Activated CD4-positive, alpha-beta T cell treated with anti-CD3 and anti-CD28 coated beads, Interleukin-2, amount 10 ng/mL, durations not matched to agents 24 days and 14 days (primary cell): Measurements from ENCODE around the gene MBD3L2. TPM values are rescaled to one million over a fixed set of nuclear protein-coding genes. Genes with fewer than 3 reads are reported as not detected.
A peak's percentile ranks its signal among the peaks of the same experiment; 100 is the strongest.

Experiments
- DNase-seq: peaks from one replicate; pipeline ENCODE4 v3.0.0; 2022
- H3K27ac Mint-ChIP-seq: one replicate; pipeline ENCODE4 v1.8.0; 2022; ENCODE audit warnings: mild to moderate bottlenecking, mixed read lengths
- H3K27me3 Mint-ChIP-seq: one replicate; pipeline ENCODE4 v1.8.0; 2022; ENCODE audit warnings: mixed read lengths
- H3K36me3 Mint-ChIP-seq: one replicate; pipeline ENCODE4 v1.8.0; 2022; ENCODE audit warnings: low read depth, mild to moderate bottlenecking, mixed read lengths
- H3K4me1 Mint-ChIP-seq: one replicate; pipeline ENCODE4 v1.8.0; 2021; ENCODE audit warnings: mixed read lengths
- H3K4me3 Mint-ChIP-seq: one replicate; pipeline ENCODE4 v1.8.0; 2022; ENCODE audit warnings: mild to moderate bottlenecking, moderate library complexity, mixed read lengths
- H3K9me3 Mint-ChIP-seq: one replicate; pipeline ENCODE4 v1.8.0; 2021; ENCODE audit warnings: mixed read lengths
- intact Hi-C: fragments of 100-400 bp; cut with micrococcal nuclease; formaldehyde crosslinking; loops from one replicate; pipeline ENCODE4 v1.15.1; 2023
- total RNA-seq: library from RNA; stranded (reverse); gene quantifications from 2 replicates; pipeline ENCODE4 v1.2.3, GENCODE V29; 2022

The MBD3L2 gene
- total RNA-seq, 1 donor from 2014 or later = not detected

GRCh38 chr19:7069042-7069903 lies 20.2 kb downstream of the MBD3L2 start, which contains the start of gene ZNF557:
Gene ZNF557, plus strand, starts transcription at chr19:7069703. Its CDS starts 5,372 bp downstream, at chr19:7075075.
- Mint-ChIP-seq H3K4me1 (peaks cover 8% of the 10 kb centered on the region), H3K27me3 (no peaks in the 10 kb centered on the region), H3K9me3 (peaks cover 6% of the 10 kb centered on the region), H3K27ac (peak within 1 kb of the TSS; percentile 77), H3K36me3 (peaks cover 35% of the 10 kb centered on the region), H3K4me3 (peak within 1 kb of the TSS; percentile 96)
- peak; percentile 99 for DNase-seq
- intact Hi-C loops = no loop called here

GRCh38 chr19:7069904-7070226 lies 20.7 kb downstream of the MBD3L2 start:
- H3K36me3 Mint-ChIP-seq = peaks cover 41% of the 10 kb centered on the region
- intact Hi-C loops = no loop called here
- peak overlapping the region; percentile 96 for H3K4me3 Mint-ChIP-seq
- H3K4me1 Mint-ChIP-seq = peaks cover 10% of the 10 kb centered on the region
- H3K27ac Mint-ChIP-seq = peak overlapping the region; percentile 77
- DNase-seq = no peak
- no peaks in the 10 kb centered on the region for H3K27me3 Mint-ChIP-seq
- H3K9me3 Mint-ChIP-seq = peaks cover 9% of the 10 kb centered on the region

- peak overlapping the region; percentile 28 for H3K4me3 Mint-ChIP-seq
- no peak overlapping the region for H3K27ac Mint-ChIP-seq
- H3K9me3 Mint-ChIP-seq = peaks cover 21% of the 10 kb centered on the region
- peaks cover 10% of the 10 kb centered on the region for H3K4me1 Mint-ChIP-seq
- peak; percentile 50 for DNase-seq
- no peaks in the 10 kb centered on the region for H3K27me3 Mint-ChIP-seq
- intact Hi-C loops = no loop called here
- H3K36me3 Mint-ChIP-seq = peaks cover 68% of the 10 kb centered on the region
Observed at GRCh38 chr19:7072541-7072940, 23.4 kb downstream of the MBD3L2 start.

- H3K4me3 Mint-ChIP-seq = no peak overlapping the region
- H3K36me3 Mint-ChIP-seq = peaks cover 88% of the 10 kb centered on the region
- H3K27ac Mint-ChIP-seq = no peak overlapping the region
- H3K27me3 Mint-ChIP-seq = no peaks in the 10 kb centered on the region
- peaks cover 6% of the 10 kb centered on the region for H3K4me1 Mint-ChIP-seq
- intact Hi-C loops = no loop called here
- peaks cover 30% of the 10 kb centered on the region for H3K9me3 Mint-ChIP-seq
- DNase-seq = peak; percentile 41
Observed at GRCh38 chr19:7074705-7075282, 25.7 kb downstream of the MBD3L2 start.

GRCh38 chr19:7076151-7076550 lies 27.0 kb downstream of the MBD3L2 start:
- Mint-ChIP-seq H3K4me3 (no peak overlapping the region), H3K27ac (no peak overlapping the region), H3K27me3 (no peaks in the 10 kb centered on the region), H3K36me3 (peaks cover 93% of the 10 kb centered on the region), H3K4me1 (peaks cover 6% of the 10 kb centered on the region), H3K9me3 (peaks cover 37% of the 10 kb centered on the region)
- intact Hi-C loops = no loop called here
- DNase-seq = peak; percentile 25

- Mint-ChIP-seq H3K27me3 (no peaks in the 10 kb centered on the region), H3K4me1 (peaks cover 2% of the 10 kb centered on the region), H3K9me3 (peaks cover 39% of the 10 kb centered on the region), H3K36me3 (peaks cover 98% of the 10 kb centered on the region), H3K4me3 (no peak overlapping the region), H3K27ac (no peak overlapping the region)
- intact Hi-C loops = no loop called here
- peak; percentile 46 for DNase-seq
Observed at GRCh38 chr19:7078008-7078407, 28.9 kb downstream of the MBD3L2 start.

- no peaks in the 10 kb centered on the region for H3K4me1 Mint-ChIP-seq
- H3K27ac Mint-ChIP-seq = no peak overlapping the region
- intact Hi-C loops = no loop called here
- DNase-seq = no peak
- H3K9me3 Mint-ChIP-seq = peaks cover 25% of the 10 kb centered on the region
- peaks cover 81% of the 10 kb centered on the region for H3K36me3 Mint-ChIP-seq
- H3K4me3 Mint-ChIP-seq = no peak overlapping the region
- no peaks in the 10 kb centered on the region for H3K27me3 Mint-ChIP-seq
Observed at GRCh38 chr19:7083076-7083956, 34.2 kb downstream of the MBD3L2 start.

- Mint-ChIP-seq H3K4me1 (no peaks in the 10 kb centered on the region), H3K4me3 (no peak overlapping the region), H3K27ac (no peak overlapping the region), H3K36me3 (peaks cover 28% of the 10 kb centered on the region), H3K27me3 (no peaks in the 10 kb centered on the region), H3K9me3 (peaks cover 14% of the 10 kb centered on the region)
- no peak for DNase-seq
- intact Hi-C loops = no loop called here
Observed at GRCh38 chr19:7088999-7089398, 39.9 kb downstream of the MBD3L2 start.

- Mint-ChIP-seq H3K27ac (peak overlapping the region; percentile 92), H3K4me3 (peak overlapping the region; percentile 92), H3K27me3 (peaks cover 3% of the 10 kb centered on the region), H3K36me3 (peaks cover 15% of the 10 kb centered on the region), H3K4me1 (peaks cover 24% of the 10 kb centered on the region), H3K9me3 (peaks cover 21% of the 10 kb centered on the region)
- no peak for DNase-seq
- intact Hi-C loops = no loop called here
Observed at GRCh38 chr19:7098096-7098495, 49.0 kb downstream of the MBD3L2 start.

- peak; percentile 96 for DNase-seq
- Mint-ChIP-seq H3K4me3 (peak overlapping the region; percentile 92), H3K9me3 (peaks cover 21% of the 10 kb centered on the region), H3K27ac (peak overlapping the region; percentile 92), H3K27me3 (peaks cover 3% of the 10 kb centered on the region), H3K4me1 (peaks cover 24% of the 10 kb centered on the region), H3K36me3 (peaks cover 15% of the 10 kb centered on the region)
- intact Hi-C loops = no loop called here
Observed at GRCh38 chr19:7098701-7099596, 49.8 kb downstream of the MBD3L2 start.

GRCh38 chr19:7099597-7099921 lies 50.4 kb downstream of the MBD3L2 start:
- DNase-seq = no peak
- H3K4me1 Mint-ChIP-seq = peaks cover 24% of the 10 kb centered on the region
- H3K4me3 Mint-ChIP-seq = peak overlapping the region; percentile 92
- peak overlapping the region; percentile 92 for H3K27ac Mint-ChIP-seq
- peaks cover 3% of the 10 kb centered on the region for H3K27me3 Mint-ChIP-seq
- H3K9me3 Mint-ChIP-seq = peaks cover 21% of the 10 kb centered on the region
- H3K36me3 Mint-ChIP-seq = peaks cover 15% of the 10 kb centered on the region
- intact Hi-C loops = no loop called here
